Fibroblast of lung (primary cell): Measurements from ENCODE around the gene CDH15. TPM values are rescaled to one million over a fixed set of nuclear protein-coding genes. Genes with fewer than 3 reads are reported as not detected.
"Not testable (repeated sequence)": the region's sequence is repeated elsewhere in the genome, so short reads cannot be mapped to it uniquely, and the experiment has no call there.

Experiments used
- DNase-seq, 2 donors: peaks; one replicate each; pipeline versions ENCODE4 v3.0.0 to v3.0.0-alpha.2; 2010; ENCODE audit warnings: low read depth in 2 of 2
- H2AFZ ChIP-seq: 2 replicates; pipeline ENCODE4 v1.5.1; 2012; ENCODE audit warnings: low read length, control low read depth, inconsistent platforms
- H3K27ac ChIP-seq: 2 replicates; pipeline ENCODE4 v1.5.1; 2011; ENCODE audit warnings: low read length, control low read depth; ENCODE audit not compliant: insufficient read depth
- H3K27me3 ChIP-seq: 2 replicates; pipeline ENCODE4 v1.5.1; 2011; ENCODE audit warnings: mild to moderate bottlenecking, low read length; ENCODE audit not compliant: control insufficient read depth, insufficient read depth
- H3K36me3 ChIP-seq: 2 replicates; pipeline ENCODE4 v1.5.1; 2011; ENCODE audit warnings: low read length; ENCODE audit not compliant: control insufficient read depth, insufficient read depth
- H3K4me1 ChIP-seq: 2 replicates; pipeline ENCODE4 v1.5.1; 2011; ENCODE audit warnings: low read length; ENCODE audit not compliant: control insufficient read depth, insufficient read depth; ENCODE audit errors: extremely low read depth
- H3K4me2 ChIP-seq: 2 replicates; pipeline ENCODE4 v1.5.1; 2011; ENCODE audit warnings: low read length, control low read depth; ENCODE audit not compliant: insufficient read depth; ENCODE audit errors: extremely low read depth
- H3K4me3 ChIP-seq, 4 experiments: fragments of 200-600 bp in 1 of 4; sonication (generic) in 1 of 4; replicated peaks in 1 of 4; 2 replicates each; pipeline ENCODE4 v1.5.1; 2011 to 2016; ENCODE audit warnings: low read length in 4 of 4, low read depth in 3 of 4, mild to moderate bottlenecking in 3 of 4, control low read depth in 2 of 4, inconsistent platforms in 1 of 4, mixed read lengths in 1 of 4; ENCODE audit not compliant: insufficient read depth in 1 of 4; ENCODE audit errors: control extremely low read depth in 1 of 4
- H3K79me2 ChIP-seq: 2 replicates; pipeline ENCODE4 v1.5.1; 2012; ENCODE audit warnings: mild to moderate bottlenecking, low read length, inconsistent platforms; ENCODE audit not compliant: control insufficient read depth, insufficient read depth
- H3K9ac ChIP-seq: 2 replicates; pipeline ENCODE4 v1.5.1; 2011; ENCODE audit warnings: mild to moderate bottlenecking, low read length, control low read depth; ENCODE audit not compliant: insufficient read depth
- H3K9me3 ChIP-seq: 2 replicates; pipeline ENCODE4 v1.5.1; 2012; ENCODE audit warnings: low read depth, low read length; ENCODE audit not compliant: control insufficient read depth, insufficient read depth
- H4K20me1 ChIP-seq: 2 replicates; pipeline ENCODE4 v1.5.1; 2011; ENCODE audit warnings: low read length; ENCODE audit not compliant: control insufficient read depth, insufficient read depth; ENCODE audit errors: extremely low read depth
- CTCF ChIP-seq, 2 donors: IDR thresholded peaks in 1 of 2; conservative IDR thresholded peaks in 1 of 2; 1 replicate in 1 of 2; 2 replicates in 1 of 2; pipeline ENCODE4 v1.5.1; 2011 to 2012; ENCODE audit warnings: low read length in 2 of 2, control low read depth in 1 of 2, inconsistent platforms in 1 of 2, low read depth in 1 of 2, mild to moderate bottlenecking in 1 of 2
- EZH2 ChIP-seq: IDR thresholded peaks from 2 replicates; pipeline ENCODE4 v1.5.1; 2012; ENCODE audit warnings: low read length, control low read depth, mild to moderate bottlenecking; ENCODE audit errors: missing control alignments
- polyA plus RNA-seq, 2 donors: library from polyadenylated mRNA; depleted of rRNA in 1 of 2; stranded (reverse) in 1 of 2; unstranded in 1 of 2; fragments of >200 nt; gene quantifications; 2 replicates each; pipeline ENCODE4 v1.2.1, GENCODE V29; 2011 to 2012; ENCODE audit warnings: missing spikeins in 1 of 2
- total RNA-seq: library from RNA; depleted of rRNA; stranded (reverse); fragments of >200 nt; gene quantifications from 2 replicates; pipeline ENCODE4 v1.2.1, GENCODE V29; 2014

Gene CDH15
- total and polyA plus RNA-seq, 2 donors (not counting 1 experiment from before 2014, with no cell fraction given), result 0.10 to 0.99 TPM

- H3K4me3 ChIP-seq, result no peak overlapping the region
- H4K20me1 ChIP-seq, result no peaks in the 10 kb centered on the region
- H3K4me2 ChIP-seq, result no peak overlapping the region
- no peaks in the 10 kb centered on the region for H3K36me3 ChIP-seq
- no peak overlapping the region for H2AFZ ChIP-seq
- TF ChIP-seq CTCF (conservative IDR thresholded peaks at IDR 0.05 in 1 of 2, IDR thresholded peaks at IDR 0.05 in 1 of 2; ENCODE audit: low read depth in 1 of 2, low read length in 2 of 2) (no peak), EZH2 (no peak)
- peaks cover 5% of the 10 kb centered on the region for H3K27me3 ChIP-seq
- no peak overlapping the region for H3K9ac ChIP-seq
- DNase-seq, result peak; percentile 19 to 22
- H3K79me2 ChIP-seq, result no peaks in the 10 kb centered on the region
- no peaks in the 10 kb centered on the region for H3K4me1 ChIP-seq
- H3K9me3 ChIP-seq, result no peaks in the 10 kb centered on the region
- H3K27ac ChIP-seq, result no peak overlapping the region
These were observed 15.7 kb downstream of the CDH15 start for GRCh38 chr16:89187032-89187769.

GRCh38 chr16:89187770-89188392 lies 16.3 kb downstream of the CDH15 start:
- H2AFZ ChIP-seq, result no peak overlapping the region
- H3K4me2 ChIP-seq, result no peak overlapping the region
- no peaks in the 10 kb centered on the region for H3K36me3 ChIP-seq
- H3K79me2 ChIP-seq, result no peaks in the 10 kb centered on the region
- H3K27ac ChIP-seq, result no peak overlapping the region
- peak in 1 of 2 donors; percentile 15 for DNase-seq
- H3K27me3 ChIP-seq, result peaks cover 5% of the 10 kb centered on the region
- H3K4me1 ChIP-seq, result no peaks in the 10 kb centered on the region
- no peaks in the 10 kb centered on the region for H4K20me1 ChIP-seq
- no peak overlapping the region for H3K4me3 ChIP-seq
- H3K9me3 ChIP-seq, result no peaks in the 10 kb centered on the region
- TF ChIP-seq EZH2 (no peak), CTCF (conservative IDR thresholded peaks at IDR 0.05 in 1 of 2, IDR thresholded peaks at IDR 0.05 in 1 of 2; ENCODE audit: low read depth in 1 of 2, low read length in 2 of 2) (no peak)
- H3K9ac ChIP-seq, result no peak overlapping the region

- not testable (repeated sequence) for H3K36me3 ChIP-seq, H3K4me3 ChIP-seq, H3K27ac ChIP-seq, H3K27me3 ChIP-seq, H3K9ac ChIP-seq, H4K20me1 ChIP-seq, H3K9me3 ChIP-seq, DNase-seq, H3K4me2 ChIP-seq, H2AFZ ChIP-seq, H3K79me2 ChIP-seq, H3K4me1 ChIP-seq
These were observed 17.2 kb downstream of the CDH15 start for GRCh38 chr16:89188471-89189357.
